Measurements from ENCODE around the gene SNRK. TPM values are rescaled to one million over a fixed set of nuclear protein-coding genes. Genes with fewer than 3 reads are reported as not detected.

SNRK gene
- total and polyA plus RNA-seq, 11 donors = 9.3 to 41.5 (median 23.0) TPM

DNA sequence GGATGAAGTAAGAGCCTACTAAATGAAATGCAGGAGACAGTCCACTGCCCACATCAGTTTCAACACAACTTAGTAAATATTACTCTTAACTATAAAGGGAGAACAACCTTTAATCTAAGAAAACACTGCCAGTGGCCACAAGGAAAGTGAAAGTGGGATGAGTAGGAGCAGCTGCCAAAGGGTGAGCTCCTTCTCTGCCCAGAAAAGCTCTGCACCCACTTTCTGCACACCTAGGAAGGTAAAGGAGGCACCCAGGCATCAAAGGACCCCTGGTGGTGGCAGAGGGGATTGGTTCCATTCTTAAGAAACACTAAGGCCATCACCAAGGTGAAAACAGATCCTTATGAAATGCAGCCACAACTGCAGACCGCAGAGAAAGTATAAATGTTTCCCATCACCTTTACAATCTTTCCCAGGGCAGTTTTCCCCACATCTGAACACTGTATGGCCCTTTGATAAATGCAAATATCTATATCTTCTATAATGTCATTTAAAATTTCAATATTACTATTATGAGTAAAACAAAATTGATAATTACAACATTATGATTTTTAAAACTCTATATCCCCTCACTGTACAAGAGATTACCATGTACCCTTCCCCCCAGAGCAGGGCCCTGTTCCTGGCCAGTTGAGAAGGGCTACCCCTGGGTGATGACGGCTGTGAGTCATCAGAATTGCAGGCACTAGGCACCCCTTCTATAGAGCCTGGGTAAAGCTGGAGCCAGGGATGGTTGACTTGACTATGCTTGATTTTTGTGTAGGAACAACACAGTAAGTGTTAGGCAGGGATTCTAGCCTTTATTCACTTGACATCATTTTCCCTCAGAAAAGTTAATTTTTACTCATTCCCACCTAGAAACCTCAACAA is 92.0 kb downstream of the SNRK start:
- Histone ChIP-seq H3K9me3 (no peaks in the 10 kb centered on the region), H3K4me1 (peaks cover 0 to 22% (median 10%) of the 10 kb centered on the region in 12 donors), H3K36me3 (no peaks in the 10 kb centered on the region), H3K4me3 (no peak overlapping the region), H3K27me3 (no peaks in the 10 kb centered on the region), H3K27ac (peak overlapping the region in 4 of 12 donors; percentile 1 to 53 (median 46))
- 94 to 98% (median 96%) methylated on average over 2 of the region's 2 CpGs for WGBS, 4 donors
- ATAC-seq (peak in 1 of 4 donors; percentile 42), DNase-seq (no peak)
- intact Hi-C loops (cut with DNase I) = loop anchor here in 5 of 10 donors (2.0 to 10.0 kb wide), 3 partner anchors 214 to 216 kb away; no protein-coding TSS in a partner anchor
- no peak for TF ChIP-seq POLR2A (IDR thresholded peaks at IDR 0.05)
- TF ChIP-seq, protein P1, sequence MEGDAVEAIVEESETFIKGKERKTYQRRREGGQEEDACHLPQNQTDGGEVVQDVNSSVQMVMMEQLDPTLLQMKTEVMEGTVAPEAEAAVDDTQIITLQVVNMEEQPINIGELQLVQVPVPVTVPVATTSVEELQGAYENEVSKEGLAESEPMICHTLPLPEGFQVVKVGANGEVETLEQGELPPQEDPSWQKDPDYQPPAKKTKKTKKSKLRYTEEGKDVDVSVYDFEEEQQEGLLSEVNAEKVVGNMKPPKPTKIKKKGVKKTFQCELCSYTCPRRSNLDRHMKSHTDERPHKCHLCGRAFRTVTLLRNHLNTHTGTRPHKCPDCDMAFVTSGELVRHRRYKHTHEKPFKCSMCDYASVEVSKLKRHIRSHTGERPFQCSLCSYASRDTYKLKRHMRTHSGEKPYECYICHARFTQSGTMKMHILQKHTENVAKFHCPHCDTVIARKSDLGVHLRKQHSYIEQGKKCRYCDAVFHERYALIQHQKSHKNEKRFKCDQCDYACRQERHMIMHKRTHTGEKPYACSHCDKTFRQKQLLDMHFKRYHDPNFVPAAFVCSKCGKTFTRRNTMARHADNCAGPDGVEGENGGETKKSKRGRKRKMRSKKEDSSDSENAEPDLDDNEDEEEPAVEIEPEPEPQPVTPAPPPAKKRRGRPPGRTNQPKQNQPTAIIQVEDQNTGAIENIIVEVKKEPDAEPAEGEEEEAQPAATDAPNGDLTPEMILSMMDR (IDR thresholded peaks at IDR 0.05) = peak; percentile 37 to 67 (median 54)

DNA sequence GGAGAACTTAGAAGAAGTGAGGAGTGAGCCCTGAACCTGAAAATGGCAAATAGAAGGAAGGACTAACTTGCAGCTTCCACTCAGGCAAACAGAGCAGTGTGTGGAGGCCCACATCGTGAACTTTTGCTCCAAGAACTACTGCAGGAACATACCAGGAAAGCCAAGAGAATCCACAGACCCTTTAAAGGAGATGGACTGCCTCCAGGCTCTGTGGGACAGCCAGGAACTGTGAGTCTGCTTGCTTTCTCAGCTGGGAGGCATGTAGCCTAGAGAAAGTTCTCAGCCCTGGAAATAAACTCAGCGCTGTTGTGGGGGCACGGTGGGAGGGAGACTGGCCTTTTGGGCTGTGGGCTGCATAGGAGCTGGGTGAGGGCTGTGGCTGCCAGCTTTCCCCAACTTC is 93.0 kb downstream of the SNRK start:
- Histone ChIP-seq H3K27me3 (no peaks in the 10 kb centered on the region), H3K36me3 (no peaks in the 10 kb centered on the region), H3K4me1 (peaks cover 0 to 21% (median 10%) of the 10 kb centered on the region in 12 donors), H3K4me3 (no peak overlapping the region), H3K9me3 (peaks cover 0 to 9% (median 0%) of the 10 kb centered on the region in 12 donors), H3K27ac (peak overlapping the region in 5 of 12 donors; percentile 24 to 53 (median 43))
- no peak for DNase-seq
- TF ChIP-seq, protein P1 (IDR thresholded peaks at IDR 0.05) = no peak
- TF ChIP-seq POLR2A (IDR thresholded peaks at IDR 0.05) = no peak
- intact Hi-C loops (cut with DNase I) = loop anchor here in 5 of 10 donors (2.0 to 10.0 kb wide), 3 partner anchors 215 to 217 kb away; no protein-coding TSS in a partner anchor
- 49 to 70% (median 64%) methylated on average over 3 of the region's 3 CpGs for WGBS, 4 donors
- ATAC-seq = peak in 2 of 4 donors; percentile 45 to 51

DNA sequence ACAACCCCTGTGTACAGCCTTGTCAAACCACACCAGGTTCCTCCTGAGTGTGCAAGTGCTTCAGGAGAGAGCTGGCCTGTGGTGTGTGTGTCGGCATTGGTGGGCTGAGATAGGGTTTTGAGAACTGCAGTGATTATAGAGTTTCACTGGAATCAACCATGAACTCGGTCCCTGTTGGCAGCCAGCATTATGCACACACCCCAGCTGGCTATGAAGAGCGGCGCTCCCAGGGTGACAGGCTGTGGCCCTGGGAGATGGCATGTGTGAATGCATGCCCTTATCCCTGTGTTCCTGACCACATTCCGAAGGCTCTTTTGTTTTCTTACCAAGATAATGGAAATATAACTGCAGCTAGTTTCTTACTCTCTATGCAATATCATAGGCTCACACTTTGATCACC is 101.8 kb downstream of the SNRK start:
- 84 to 94% (median 87%) methylated on average over 4 to 5 of the region's 5 CpGs for WGBS, 4 donors
- TF ChIP-seq POLR2A (IDR thresholded peaks at IDR 0.05) = no peak
- TF ChIP-seq, protein P1 (IDR thresholded peaks at IDR 0.05) = no peak
- DNase-seq (no peak), ATAC-seq (peak in 1 of 4 donors; percentile 50)
- intact Hi-C loops (cut with DNase I) = loop anchor here in 2 of 10 donors (10.0 kb wide), 2 partner anchors 117 to 223 kb away; no protein-coding TSS in a partner anchor
- peaks cover 0 to 38% (median 21%) of the 10 kb centered on the region in 12 donors for H3K4me1 ChIP-seq
- H3K9me3 ChIP-seq = peaks cover 0 to 16% (median 2%) of the 10 kb centered on the region in 12 donors
- H3K27me3 ChIP-seq = no peaks in the 10 kb centered on the region
- H3K27ac ChIP-seq = peak overlapping the region in 4 of 12 donors; percentile 50 to 92 (median 78)
- no peaks in the 10 kb centered on the region for H3K36me3 ChIP-seq
- H3K4me3 ChIP-seq = no peak overlapping the region

DNA sequence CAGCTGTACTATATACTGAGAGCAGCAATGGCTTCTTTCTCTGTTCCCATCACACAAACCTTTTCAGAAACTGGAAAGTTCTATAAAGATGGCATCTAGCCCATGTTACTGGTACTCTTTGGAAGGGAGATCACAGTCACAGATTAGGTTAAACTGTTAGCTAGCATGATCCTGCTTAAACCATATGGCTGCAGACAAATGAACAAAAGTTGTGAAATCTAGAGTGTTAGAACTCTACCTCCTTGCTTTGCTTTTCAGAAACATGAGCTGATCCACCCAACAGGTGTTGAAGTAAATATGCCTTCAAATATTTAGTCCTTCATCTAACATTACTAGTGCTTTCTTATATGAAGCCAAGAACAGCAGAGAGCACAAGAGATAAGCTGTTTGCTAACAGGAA is 102.6 kb downstream of the SNRK start:
- Histone ChIP-seq H3K4me3 (no peak overlapping the region), H3K27ac (peak overlapping the region in 11 of 12 donors; percentile 50 to 92 (median 72)), H3K36me3 (no peaks in the 10 kb centered on the region), H3K27me3 (no peaks in the 10 kb centered on the region), H3K4me1 (peaks cover 0 to 46% (median 25%) of the 10 kb centered on the region in 12 donors), H3K9me3 (peaks cover 0 to 13% (median 2%) of the 10 kb centered on the region in 12 donors)
- TF ChIP-seq, protein P1 (IDR thresholded peaks at IDR 0.05) = no peak
- intact Hi-C loops (cut with DNase I) = loop anchor here in 2 of 10 donors (10.0 kb wide), 2 partner anchors 116 to 224 kb away; no protein-coding TSS in a partner anchor
- DNase-seq (no peak), ATAC-seq (no peak)

Measured in heart left ventricle (tissue), 16 donors.